T-helper 2 cell (primary cell): Measurements from ENCODE around the gene FAHD1.
"Not testable (repeated sequence)": the region's sequence is repeated elsewhere in the genome, so short reads cannot be mapped to it uniquely, and the experiment has no call there.

ENCODE experiments used
- DNase-seq, 5 experiments: peaks; one replicate each; pipeline versions ENCODE4 v3.0.0 to v3.0.0-alpha.2; 2012 to 2022

Gene FAHD1

GRCh38 chr16:1789643-1790045 is 37.4 kb upstream of the FAHD1 start:
- DNase-seq = no peak

- no peak for DNase-seq
These were observed 36.8 kb upstream of the FAHD1 start for GRCh38 chr16:1790261-1790610.

GRCh38 chr16:1790611-1791255 is 36.3 kb upstream of the FAHD1 start:
- no peak for DNase-seq

GRCh38 chr16:1791256-1791942 is 35.6 kb upstream of the FAHD1 start:
- DNase-seq = peak in 1 of 5 experiments; percentile 48

GRCh38 chr16:1791943-1792812 is 34.8 kb upstream of the FAHD1 start:
- DNase-seq = no peak

- no peak for DNase-seq
These were observed 34.0 kb upstream of the FAHD1 start for GRCh38 chr16:1792836-1793577.

- DNase-seq = no peak
These were observed 33.3 kb upstream of the FAHD1 start, which contains the start of gene IGFALS for GRCh38 chr16:1793578-1794220. TSS of gene IGFALS (minus strand) at chr16:1793705. CDS start at chr16:1793652, 53 bp downstream.

GRCh38 chr16:1794221-1794871 is 32.7 kb upstream of the FAHD1 start:
- DNase-seq = no peak

GRCh38 chr16:1794908-1795666 is 31.9 kb upstream of the FAHD1 start:
- DNase-seq = no peak

GRCh38 chr16:1799263-1799662 is 27.7 kb upstream of the FAHD1 start:
- not testable (repeated sequence) for DNase-seq

GRCh38 chr16:1800701-1801100 is 26.3 kb upstream of the FAHD1 start:
- no peak for DNase-seq

GRCh38 chr16:1807626-1808025 is 19.4 kb upstream of the FAHD1 start:
- DNase-seq = no peak

GRCh38 chr16:1808691-1809090 is 18.3 kb upstream of the FAHD1 start:
- DNase-seq = no peak

GRCh38 chr16:1809281-1809801 is 17.7 kb upstream of the FAHD1 start:
- DNase-seq = no peak

- no peak for DNase-seq
These were observed 16.9 kb upstream of the FAHD1 start for GRCh38 chr16:1810106-1810505.

- no peak for DNase-seq
These were observed 16.5 kb upstream of the FAHD1 start for GRCh38 chr16:1810536-1810935.

- peak in 2 of 5 experiments; percentile 30 to 56 for DNase-seq
These were observed 14.3 kb upstream of the FAHD1 start for GRCh38 chr16:1812732-1813163.

- no peak for DNase-seq
These were observed 11.5 kb upstream of the FAHD1 start for GRCh38 chr16:1815461-1815860.

GRCh38 chr16:1816396-1817275 is 10.4 kb upstream of the FAHD1 start:
- no peak for DNase-seq

- DNase-seq = no peak
These were observed 9.8 kb upstream of the FAHD1 start for GRCh38 chr16:1817276-1817589.
